Neural progenitor cell (in vitro differentiated cells): ENCODE measurements around the gene MEIS1. TPM values are rescaled to one million over a fixed set of nuclear protein-coding genes. Genes with fewer than 3 reads are reported as not detected.

Source experiments
- DNase-seq: peaks from one replicate; pipeline ENCODE4 v3.0.0-alpha.2; 2016; ENCODE audit warnings: low spot score
- H2AFZ ChIP-seq: fragments of 200-600 bp; sonication (generic); replicated peaks from 2 replicates; pipeline ENCODE4 v1.6.1; 2016; ENCODE audit warnings: antibody characterized with exemption
- H3F3A ChIP-seq: fragments of 200-600 bp; sonication (generic); 2 replicates; pipeline ENCODE4 v1.6.1; 2016; ENCODE audit warnings: antibody characterized with exemption, low read depth
- H3K27ac ChIP-seq: fragments of 200-600 bp; sonication (generic); 2 replicates; pipeline ENCODE4 v1.5.1; 2016; ENCODE audit warnings: mild to moderate bottlenecking
- H3K27me3 ChIP-seq: fragments of 200-600 bp; sonication (generic); 2 replicates; pipeline ENCODE4 v1.6.1; 2016; ENCODE audit warnings: mild to moderate bottlenecking, moderate library complexity
- H3K36me3 ChIP-seq: fragments of 200-600 bp; sonication (generic); 2 replicates; pipeline ENCODE4 v1.5.1; 2016
- H3K4me1 ChIP-seq: fragments of 200-600 bp; sonication (generic); 2 replicates; pipeline ENCODE4 v1.6.1; 2016; ENCODE audit warnings: mixed run types
- H3K4me2 ChIP-seq: fragments of 200-600 bp; sonication (generic); 2 replicates; pipeline ENCODE4 v1.6.1; 2016
- H3K4me3 ChIP-seq: fragments of 200-600 bp; sonication (generic); 2 replicates; pipeline ENCODE4 v1.5.1; 2016
- H3K79me2 ChIP-seq: fragments of 200-600 bp; sonication (generic); 2 replicates; pipeline ENCODE4 v1.6.1; 2016; ENCODE audit warnings: low read depth
- H3K9ac ChIP-seq: fragments of 200-600 bp; sonication (generic); 2 replicates; pipeline ENCODE4 v1.6.1; 2016
- H3K9me3 ChIP-seq: fragments of 200-600 bp; sonication (generic); 2 replicates; pipeline ENCODE4 v1.5.1; 2016; ENCODE audit warnings: low read depth
- H4K20me1 ChIP-seq: fragments of 200-600 bp; sonication (generic); 2 replicates; pipeline ENCODE4 v1.6.1; 2016; ENCODE audit warnings: low read depth
- H3K27ac Mint-ChIP-seq: 3 replicates; pipeline ENCODE4 v1.8.0; 2021; ENCODE audit warnings: mixed read lengths
- H3K27me3 Mint-ChIP-seq: 2 replicates; pipeline ENCODE4 v1.8.0; 2022; ENCODE audit warnings: low read depth, mild to moderate bottlenecking, inconsistent platforms, moderate library complexity, mixed read lengths; ENCODE audit not compliant: insufficient read depth
- H3K36me3 Mint-ChIP-seq: 3 replicates; pipeline ENCODE4 v1.8.0; 2021; ENCODE audit warnings: mixed read lengths
- H3K4me1 Mint-ChIP-seq: 3 replicates; pipeline ENCODE4 v1.8.0; 2021; ENCODE audit warnings: mixed read lengths
- H3K4me3 Mint-ChIP-seq: 3 replicates; pipeline ENCODE4 v1.8.0; 2021; ENCODE audit warnings: mild to moderate bottlenecking, moderate library complexity, mixed read lengths
- H3K9me3 Mint-ChIP-seq: 3 replicates; pipeline ENCODE4 v1.8.0; 2020; ENCODE audit warnings: mixed read lengths
- CTCF ChIP-seq: fragments of 200-600 bp; sonication (generic); IDR thresholded peaks from 2 replicates; pipeline ENCODE4 v1.5.1; 2017; ENCODE audit warnings: antibody characterized with exemption, mild to moderate bottlenecking
- EZH2 ChIP-seq: fragments of 200-600 bp; sonication (generic); IDR thresholded peaks from 2 replicates; pipeline ENCODE4 v1.6.1; 2017; ENCODE audit warnings: antibody characterized with exemption, mild to moderate bottlenecking, moderate library complexity
- EZH2phosphoT487 ChIP-seq: fragments of 200-600 bp; sonication (generic); IDR thresholded peaks from 2 replicates; pipeline ENCODE4 v1.6.1; 2017; ENCODE audit warnings: antibody characterized with exemption
- total RNA-seq: library from RNA; depleted of rRNA; stranded (reverse); fragments of >200 nt; gene quantifications from 2 replicates; pipeline ENCODE4 v1.2.3, GENCODE V29; 2015; ENCODE audit warnings: low replicate concordance

Gene MEIS1
- total RNA-seq, 1 donor from 2014 or later, result 14.7 TPM

GRCh38 chr2:66464930-66465637, 30.2 kb downstream of the MEIS1 start:
- Mint-ChIP-seq H3K27me3 (peaks cover 2% of the 10 kb centered on the region), H3K9me3 (no peaks in the 10 kb centered on the region), H3K4me3 (no peak overlapping the region), H3K36me3 (peaks cover 5% of the 10 kb centered on the region), H3K4me1 (peaks cover 91% of the 10 kb centered on the region), H3K27ac (no peak overlapping the region)
- H3F3A ChIP-seq, result peaks cover 5% of the 10 kb centered on the region
- H3K27ac ChIP-seq, result no peak overlapping the region
- H3K79me2 ChIP-seq, result no peaks in the 10 kb centered on the region
- H4K20me1 ChIP-seq, result no peaks in the 10 kb centered on the region
- no peak for DNase-seq
- H3K4me1 ChIP-seq, result peaks cover 17% of the 10 kb centered on the region
- TF ChIP-seq EZH2 (no peak), CTCF (no peak), EZH2phosphoT487 (no peak)
- no peaks in the 10 kb centered on the region for H3K27me3 ChIP-seq
- H3K9ac ChIP-seq, result no peak overlapping the region
- H3K9me3 ChIP-seq, result no peaks in the 10 kb centered on the region
- no peak overlapping the region for H3K4me2 ChIP-seq
- no peak overlapping the region for H2AFZ ChIP-seq
- no peaks in the 10 kb centered on the region for H3K36me3 ChIP-seq
- H3K4me3 ChIP-seq, result no peak overlapping the region

- peaks cover 20% of the 10 kb centered on the region for H3K4me1 ChIP-seq
- Mint-ChIP-seq H3K9me3 (no peaks in the 10 kb centered on the region), H3K4me3 (no peak overlapping the region), H3K27ac (no peak overlapping the region), H3K27me3 (peaks cover 2% of the 10 kb centered on the region), H3K4me1 (peaks cover 96% of the 10 kb centered on the region), H3K36me3 (peaks cover 4% of the 10 kb centered on the region)
- H3K4me2 ChIP-seq, result no peak overlapping the region
- peaks cover 5% of the 10 kb centered on the region for H3F3A ChIP-seq
- no peaks in the 10 kb centered on the region for H3K79me2 ChIP-seq
- no peak for TF ChIP-seq EZH2
- no peak for TF ChIP-seq EZH2phosphoT487
- TF ChIP-seq CTCF, result no peak
- H3K36me3 ChIP-seq, result no peaks in the 10 kb centered on the region
- H3K9ac ChIP-seq, result no peak overlapping the region
- no peaks in the 10 kb centered on the region for H4K20me1 ChIP-seq
- no peak overlapping the region for H2AFZ ChIP-seq
- no peaks in the 10 kb centered on the region for H3K27me3 ChIP-seq
- no peaks in the 10 kb centered on the region for H3K9me3 ChIP-seq
- no peak overlapping the region for H3K4me3 ChIP-seq
- DNase-seq, result no peak
- H3K27ac ChIP-seq, result no peak overlapping the region
Observed at GRCh38 chr2:66466433-66466832, 31.5 kb downstream of the MEIS1 start.

- Histone ChIP-seq H3K4me1 (peaks cover 14% of the 10 kb centered on the region), H3K4me3 (no peak overlapping the region), H3K4me2 (no peak overlapping the region), H3K79me2 (no peaks in the 10 kb centered on the region), H3K9me3 (no peaks in the 10 kb centered on the region), H2AFZ (no peak overlapping the region), H3K36me3 (no peaks in the 10 kb centered on the region), H3K27me3 (no peaks in the 10 kb centered on the region), H3F3A (peaks cover 5% of the 10 kb centered on the region), H3K27ac (no peak overlapping the region), H4K20me1 (no peaks in the 10 kb centered on the region), H3K9ac (no peak overlapping the region)
- Mint-ChIP-seq H3K4me3 (no peak overlapping the region), H3K4me1 (peaks cover 91% of the 10 kb centered on the region), H3K9me3 (no peaks in the 10 kb centered on the region), H3K27ac (no peak overlapping the region), H3K27me3 (peaks cover 2% of the 10 kb centered on the region), H3K36me3 (peaks cover 8% of the 10 kb centered on the region)
- TF ChIP-seq EZH2phosphoT487, result no peak
- TF ChIP-seq EZH2, result no peak
- TF ChIP-seq CTCF, result no peak
- DNase-seq, result no peak
Observed at GRCh38 chr2:66467718-66468117, 32.8 kb downstream of the MEIS1 start.
